LNCaP clone FGC (cell line): ENCODE results near the gene TMED1.

Experiments used
- DNase-seq: peaks from one replicate; pipeline ENCODE4 v3.0.0-alpha.2; 2011; ENCODE audit warnings: low read depth
- H3K4me3 ChIP-seq: 2 replicates; pipeline ENCODE4 v1.5.1; 2011; ENCODE audit warnings: mild to moderate bottlenecking, low read depth, low read length, control low read depth
- CTCF ChIP-seq: IDR thresholded peaks from 2 replicates; pipeline ENCODE4 v1.5.1; 2012; ENCODE audit warnings: mild to moderate bottlenecking; ENCODE audit not compliant: control insufficient read depth, insufficient read depth; ENCODE audit errors: extremely low read depth

The TMED1 gene

GRCh38 chr19:10796653-10797052 is 39.4 kb downstream of the TMED1 start:
- no peak for DNase-seq
- no peak overlapping the region for H3K4me3 ChIP-seq
- no peak for TF ChIP-seq CTCF

DNA sequence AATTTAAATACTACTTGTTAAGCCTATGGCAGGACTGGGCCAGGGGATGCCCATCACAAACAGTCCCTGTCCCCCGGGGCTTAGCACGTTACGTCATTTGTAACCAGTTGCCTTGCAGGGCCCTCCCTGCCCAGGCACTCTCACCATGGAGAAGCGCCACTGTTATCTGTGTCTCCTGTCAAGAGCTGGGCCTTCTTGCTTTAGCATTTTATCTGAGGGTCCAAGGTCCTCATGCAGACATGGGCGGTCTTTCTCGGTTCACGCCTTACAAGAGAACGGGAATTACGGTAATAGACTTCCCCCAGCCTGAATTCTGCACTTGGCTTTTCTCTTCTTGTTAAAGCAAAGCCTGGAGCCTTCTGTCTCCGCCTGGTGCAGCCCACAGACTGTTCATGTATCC is 46.1 kb downstream of the TMED1 start:
- no peak overlapping the region for H3K4me3 ChIP-seq
- DNase-seq = no peak
- TF ChIP-seq CTCF = no peak

- no peak for TF ChIP-seq CTCF
- no peak for DNase-seq
- no peak overlapping the region for H3K4me3 ChIP-seq
Measured at GRCh38 chr19:10788146-10788545, 47.9 kb downstream of the TMED1 start.

DNA sequence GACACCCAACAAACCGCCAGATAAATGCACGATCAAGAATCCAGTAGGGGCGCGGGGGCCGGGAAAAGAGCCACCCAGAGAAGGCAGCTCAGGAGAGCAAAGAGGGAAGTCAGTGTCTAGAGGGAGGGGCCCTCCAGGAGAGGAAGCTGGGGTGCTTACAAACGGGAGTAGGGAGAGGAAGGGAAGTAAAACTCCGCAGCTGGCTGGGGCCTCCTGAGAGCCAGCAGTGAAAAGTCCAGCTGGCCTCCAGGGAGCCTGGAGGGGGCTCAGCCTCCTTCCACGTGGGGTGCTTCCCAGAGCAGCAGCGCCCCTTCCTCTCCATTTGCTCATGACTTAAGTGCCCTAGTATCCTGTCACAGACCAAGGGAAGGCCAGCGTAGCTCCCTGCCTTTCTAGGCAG is 51.8 kb downstream of the TMED1 start:
- no peak for TF ChIP-seq CTCF
- no peak overlapping the region for H3K4me3 ChIP-seq
- DNase-seq = no peak

- H3K4me3 ChIP-seq = no peak overlapping the region
- TF ChIP-seq CTCF = no peak
- DNase-seq = no peak
Measured at GRCh38 chr19:10782795-10783194, 53.2 kb downstream of the TMED1 start.
